Inflammatory macrophage treated with lipopolysaccharide for 1 hour (primary cell): Measurements from ENCODE around the gene CYSLTR1.
"Not testable (repeated sequence)": the region's sequence is repeated elsewhere in the genome, so short reads cannot be mapped to it uniquely, and the experiment has no call there.

Experiments used
- DNase-seq, 2 donors: peaks; one replicate each; pipeline ENCODE4 v3.0.0-alpha.2; 2020 to 2022

Gene CYSLTR1, protein sequence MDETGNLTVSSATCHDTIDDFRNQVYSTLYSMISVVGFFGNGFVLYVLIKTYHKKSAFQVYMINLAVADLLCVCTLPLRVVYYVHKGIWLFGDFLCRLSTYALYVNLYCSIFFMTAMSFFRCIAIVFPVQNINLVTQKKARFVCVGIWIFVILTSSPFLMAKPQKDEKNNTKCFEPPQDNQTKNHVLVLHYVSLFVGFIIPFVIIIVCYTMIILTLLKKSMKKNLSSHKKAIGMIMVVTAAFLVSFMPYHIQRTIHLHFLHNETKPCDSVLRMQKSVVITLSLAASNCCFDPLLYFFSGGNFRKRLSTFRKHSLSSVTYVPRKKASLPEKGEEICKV

DNA sequence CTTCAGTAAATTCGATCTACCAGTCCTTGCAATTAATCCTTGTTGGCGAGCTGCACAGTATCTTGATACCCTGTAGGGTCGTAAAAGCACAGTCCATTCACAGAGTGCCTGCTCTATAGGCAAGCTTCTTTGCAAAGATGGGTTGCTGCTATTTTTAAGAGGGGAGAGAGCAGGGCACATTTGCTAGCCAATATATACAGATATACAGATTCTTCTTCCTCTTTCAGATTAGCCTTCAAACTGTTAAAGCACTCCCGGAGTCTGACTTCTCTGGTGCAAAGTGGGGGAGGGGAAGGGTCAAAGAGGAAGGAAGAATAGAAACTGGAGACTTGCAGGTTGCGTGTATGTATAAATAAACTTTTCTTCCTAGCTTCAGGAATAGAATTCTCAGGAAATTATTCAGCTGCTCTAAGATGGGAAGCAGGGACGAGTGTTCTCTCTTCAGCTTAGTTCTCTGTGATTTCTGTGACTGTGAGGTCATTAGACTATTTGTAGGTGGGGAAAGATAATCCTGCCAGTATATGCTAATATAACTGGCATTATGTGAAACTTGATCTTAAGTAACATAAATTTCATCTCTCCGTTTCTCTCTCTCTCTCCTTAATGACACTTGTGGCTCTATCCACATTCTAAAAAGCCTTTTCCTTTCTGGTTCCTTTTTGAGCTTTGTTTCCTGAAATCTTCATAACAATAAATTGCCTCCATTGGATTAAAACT, at the start of gene CYSLTR1:
Gene CYSLTR1, minus strand, starts transcription at position 242 of the 717 bp plus-strand sequence. CDS start 53,865 bp downstream, outside the sequence.
- DNase-seq: peak; percentile 47

GRCh38 chrX:78377186-78377585, 49.8 kb upstream of the CYSLTR1 start:
- DNase-seq: no peak

DNA sequence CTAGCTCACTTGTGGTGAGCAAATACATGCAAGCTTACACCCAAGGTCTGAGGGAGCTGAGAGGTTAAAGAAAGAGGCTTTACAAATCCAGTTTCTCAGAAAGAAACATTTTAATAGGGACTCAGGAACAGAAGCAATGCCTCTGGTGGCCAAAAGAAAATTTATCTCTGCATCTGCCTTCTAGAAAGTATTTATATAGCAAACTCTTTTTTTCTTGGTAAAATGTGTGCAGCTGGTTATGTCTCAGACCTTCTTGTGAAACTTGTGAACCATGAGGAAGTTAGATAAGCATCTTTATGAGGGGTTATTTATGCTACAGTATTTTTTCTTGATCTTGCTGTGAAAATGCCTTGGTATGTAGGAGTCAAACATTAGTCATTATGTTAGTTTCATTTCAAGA, 48.5 kb upstream of the CYSLTR1 start:
- DNase-seq: peak; percentile 7 to 47

DNA sequence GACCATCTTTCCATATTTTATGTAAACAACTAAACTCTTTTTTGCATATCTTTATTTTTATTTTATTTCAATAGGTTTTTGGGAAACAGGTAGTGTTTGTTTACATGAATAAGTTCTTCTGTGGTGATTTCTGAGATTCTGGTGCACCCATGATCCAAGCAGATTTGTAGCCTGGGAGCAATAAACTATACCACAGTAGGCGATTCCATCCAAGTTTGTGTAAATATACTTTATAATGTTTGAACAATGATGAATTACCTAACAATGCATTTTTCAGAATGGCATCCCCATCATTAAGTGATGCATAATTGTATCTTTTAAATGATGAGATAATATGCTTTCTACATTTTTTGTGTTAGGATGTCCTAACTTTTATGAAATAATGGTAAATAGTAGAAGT, 39.2 kb upstream of the CYSLTR1 start:
- no peak for DNase-seq

GRCh38 chrX:78357342-78358055, 30.1 kb upstream of the CYSLTR1 start:
- no peak for DNase-seq

- DNase-seq: no peak
Measured at GRCh38 chrX:78333521-78333920, 6.1 kb upstream of the CYSLTR1 start.

DNA sequence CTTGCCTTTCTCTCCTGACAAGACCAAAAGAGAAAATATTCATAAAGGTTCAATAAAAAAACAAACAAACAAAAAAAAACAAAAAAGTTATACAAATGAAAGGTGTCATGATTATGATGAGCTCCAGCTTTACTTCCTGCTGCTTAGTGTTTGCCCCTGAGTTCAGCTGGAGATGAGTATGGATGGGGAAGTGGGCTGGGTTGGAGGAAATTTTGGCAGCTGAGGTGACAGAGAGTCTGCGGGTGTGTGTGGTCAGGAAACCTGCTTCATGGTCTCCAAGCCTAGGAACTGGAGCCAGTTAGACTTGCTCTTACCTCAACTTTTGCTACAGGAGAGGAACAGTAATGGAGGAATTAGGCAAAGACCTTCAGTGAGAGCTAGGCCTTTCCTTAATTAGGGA, 4.3 kb upstream of the CYSLTR1 start:
- DNase-seq: no peak

DNA sequence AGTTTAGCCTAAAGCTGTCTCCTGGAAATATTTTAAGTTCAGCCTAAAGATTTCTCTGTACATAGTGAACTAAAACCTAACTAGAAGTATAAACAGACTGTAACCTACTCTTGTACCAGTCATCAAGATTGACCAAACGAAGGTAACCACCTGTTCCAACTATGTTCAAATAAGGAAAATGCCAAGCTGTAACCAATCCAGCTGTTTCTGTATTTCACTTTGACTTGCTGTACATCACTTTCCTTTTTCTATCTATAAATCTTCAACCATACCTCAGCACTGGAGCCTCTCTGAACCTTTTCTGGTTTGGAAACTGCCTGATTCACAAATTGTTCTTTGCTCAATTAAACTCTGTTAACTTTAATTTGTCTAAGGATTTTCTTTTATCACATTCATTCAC, 3.1 kb upstream of the CYSLTR1 start:
- DNase-seq: no peak

- DNase-seq: no peak
Measured at GRCh38 chrX:78330068-78330467, 2.7 kb upstream of the CYSLTR1 start.

GRCh38 chrX:78329486-78329885, 2.1 kb upstream of the CYSLTR1 start:
- no peak for DNase-seq

- DNase-seq: peak; percentile 13 to 20
Measured at GRCh38 chrX:78326401-78326800, 1.0 kb downstream of the CYSLTR1 start.

- no peak for DNase-seq
Measured at GRCh38 chrX:78322863-78323262, 4.5 kb downstream of the CYSLTR1 start.

DNA sequence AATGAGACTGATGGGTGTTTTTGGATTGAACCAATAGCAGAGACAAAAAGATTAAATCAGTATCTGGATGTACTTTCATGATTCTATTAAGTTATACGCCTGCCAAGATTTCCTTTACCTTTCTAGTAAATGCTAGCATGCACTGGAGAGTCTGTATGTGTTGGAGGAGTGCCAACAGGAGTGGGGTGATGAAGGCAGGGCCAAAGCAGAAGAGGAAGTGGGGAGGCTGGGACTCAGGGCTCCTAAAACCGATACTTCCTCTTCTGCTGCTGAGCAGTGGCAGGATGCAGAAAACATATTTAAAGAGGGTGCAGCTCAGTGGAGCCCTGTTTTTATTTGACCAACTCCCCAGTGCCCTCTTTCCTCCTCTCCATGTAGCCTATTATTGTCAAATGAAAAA, 5.6 kb downstream of the CYSLTR1 start:
- DNase-seq: peak; percentile 47 to 52

DNA sequence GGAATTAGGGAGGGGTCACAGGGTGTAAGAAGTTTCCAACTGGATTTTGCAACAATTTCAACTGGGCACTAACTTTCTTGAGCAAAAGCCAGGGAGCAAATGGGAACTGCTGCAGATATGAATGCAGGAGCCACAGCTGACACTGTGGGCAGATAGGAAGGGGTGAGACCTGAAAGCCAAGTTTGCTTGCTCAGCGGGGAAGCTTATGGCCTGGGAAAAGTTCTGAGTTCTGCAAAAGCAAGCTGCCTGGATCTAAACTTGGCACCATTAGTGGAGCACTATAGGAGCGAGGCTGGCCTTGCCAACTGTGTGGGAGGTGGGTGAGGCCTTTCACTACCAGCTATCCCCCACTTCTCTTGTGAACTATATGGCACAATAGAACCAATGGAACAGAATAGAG, 11.1 kb downstream of the CYSLTR1 start:
- DNase-seq: peak in 1 of 2 donors; percentile 17

DNA sequence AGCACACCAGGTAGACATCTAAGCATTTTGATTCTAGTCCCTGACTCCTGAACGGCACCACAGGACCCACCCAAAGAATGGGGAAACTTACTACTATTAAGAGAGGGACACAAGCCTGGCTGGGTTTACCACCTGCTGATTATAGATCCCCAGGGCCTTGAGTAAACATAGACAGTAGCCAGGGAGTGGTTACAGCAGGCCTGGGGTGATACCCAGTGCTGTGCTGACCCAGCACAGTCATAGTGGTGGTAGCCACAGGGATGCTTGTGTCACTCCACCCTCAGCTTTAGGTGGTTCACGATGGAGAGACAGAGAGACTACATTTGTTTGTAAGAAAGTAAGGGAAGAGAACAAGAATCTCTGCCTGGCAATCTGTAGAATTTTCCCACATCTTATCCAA, 11.7 kb downstream of the CYSLTR1 start:
- DNase-seq: no peak

- DNase-seq: peak in 1 of 2 donors; percentile 24
Measured at GRCh38 chrX:78314561-78314960, 12.8 kb downstream of the CYSLTR1 start.

- DNase-seq: no peak
Measured at GRCh38 chrX:78313526-78313925, 13.9 kb downstream of the CYSLTR1 start.

DNA sequence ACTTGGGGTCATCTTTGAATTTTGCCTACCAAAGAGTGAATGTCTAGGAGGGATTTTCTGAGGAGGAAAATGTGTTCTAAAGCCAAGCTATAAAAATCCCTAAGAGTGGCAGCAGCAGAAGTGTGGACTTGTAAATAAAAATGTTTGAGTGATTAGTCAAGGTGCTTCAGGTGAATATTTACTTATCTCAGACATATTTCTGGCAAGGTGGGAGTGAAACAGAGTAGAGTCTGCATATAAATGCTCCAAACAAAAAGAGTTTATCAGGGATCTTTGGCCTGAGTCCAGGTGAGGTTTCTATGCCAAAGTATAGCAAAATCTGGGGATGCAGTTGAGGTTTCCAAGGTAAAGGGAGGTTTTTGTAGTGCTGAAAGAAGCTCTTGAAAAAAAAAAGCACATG, 19.7 kb downstream of the CYSLTR1 start:
- no peak for DNase-seq

- DNase-seq: no peak
Measured at GRCh38 chrX:78303086-78303485, 24.3 kb downstream of the CYSLTR1 start.

DNA sequence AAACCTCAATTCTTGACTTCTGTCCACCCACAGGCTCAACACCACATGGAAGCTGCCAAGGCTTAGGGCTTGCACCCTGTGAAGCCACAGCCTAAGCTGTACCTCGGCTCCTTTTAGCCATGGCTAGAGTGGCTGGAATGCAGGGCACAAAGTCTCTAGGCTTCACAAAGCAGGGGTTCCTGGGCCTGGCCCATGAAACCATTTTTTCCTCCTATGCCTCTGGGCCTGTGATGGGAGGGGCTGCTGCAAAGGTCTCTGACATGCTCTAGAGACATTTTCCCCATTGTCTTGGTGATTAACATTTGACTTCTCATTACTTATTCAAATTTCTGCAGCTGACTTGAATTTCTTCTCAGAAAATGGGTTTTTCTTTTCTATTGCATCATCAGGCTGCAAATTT, 26.5 kb downstream of the CYSLTR1 start:
- not testable (repeated sequence) for DNase-seq

DNA sequence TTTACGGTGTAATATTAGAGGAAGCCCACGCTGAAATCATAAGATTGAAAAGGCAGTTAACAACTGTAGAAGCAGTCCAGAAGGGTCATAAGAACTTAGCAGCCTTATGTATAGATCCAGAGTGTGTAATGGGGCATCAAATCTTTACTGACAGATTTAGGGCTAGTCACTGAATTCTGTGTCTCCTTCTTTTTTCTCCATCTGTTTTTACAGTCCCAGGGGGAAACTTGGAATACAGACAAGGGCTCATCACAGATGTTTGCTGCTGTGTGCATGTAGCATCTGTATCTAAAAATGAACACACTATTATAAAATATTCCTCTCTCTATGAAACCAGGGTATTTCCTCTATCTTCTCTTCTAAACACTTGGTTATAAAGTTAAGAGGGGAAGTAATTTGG, 43.9 kb downstream of the CYSLTR1 start:
- no peak for DNase-seq

- no peak for DNase-seq
Measured at GRCh38 chrX:78237127-78237526, 90.3 kb downstream of the CYSLTR1 start.

DNA sequence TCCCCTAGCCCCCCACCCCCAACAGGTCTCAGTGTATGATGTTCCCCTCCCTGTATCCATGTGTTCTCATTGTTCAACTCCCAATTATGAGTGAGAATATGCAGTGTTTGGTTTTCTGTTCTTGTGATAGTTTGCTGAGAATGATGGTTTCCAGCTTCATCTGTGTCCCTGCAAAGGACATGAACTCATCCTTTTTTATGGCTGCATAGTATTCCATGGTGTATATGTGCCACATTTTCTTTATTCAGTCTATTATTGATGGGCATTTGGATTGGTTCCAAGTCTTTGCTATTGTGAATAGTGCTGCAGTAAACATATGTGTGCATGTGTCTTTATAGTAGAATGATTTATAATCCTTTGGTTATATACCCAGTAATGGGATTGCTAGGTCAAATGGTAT, 101.4 kb downstream of the CYSLTR1 start:
- DNase-seq: not testable (repeated sequence)
